ENCODE data around the gene TMEM170B. TPM values are rescaled to one million over a fixed set of nuclear protein-coding genes. Genes with fewer than 3 reads are reported as not detected.
A peak's percentile ranks its signal among the peaks of the same experiment; 100 is the strongest.

Gene TMEM170B
- total RNA-seq, 4 donors from 2014 or later: 7.0 to 11.9 (median 8.8) TPM

- ATAC-seq (ENCODE audit: low FRiP score): no peak
- TF ChIP-seq, protein P1, sequence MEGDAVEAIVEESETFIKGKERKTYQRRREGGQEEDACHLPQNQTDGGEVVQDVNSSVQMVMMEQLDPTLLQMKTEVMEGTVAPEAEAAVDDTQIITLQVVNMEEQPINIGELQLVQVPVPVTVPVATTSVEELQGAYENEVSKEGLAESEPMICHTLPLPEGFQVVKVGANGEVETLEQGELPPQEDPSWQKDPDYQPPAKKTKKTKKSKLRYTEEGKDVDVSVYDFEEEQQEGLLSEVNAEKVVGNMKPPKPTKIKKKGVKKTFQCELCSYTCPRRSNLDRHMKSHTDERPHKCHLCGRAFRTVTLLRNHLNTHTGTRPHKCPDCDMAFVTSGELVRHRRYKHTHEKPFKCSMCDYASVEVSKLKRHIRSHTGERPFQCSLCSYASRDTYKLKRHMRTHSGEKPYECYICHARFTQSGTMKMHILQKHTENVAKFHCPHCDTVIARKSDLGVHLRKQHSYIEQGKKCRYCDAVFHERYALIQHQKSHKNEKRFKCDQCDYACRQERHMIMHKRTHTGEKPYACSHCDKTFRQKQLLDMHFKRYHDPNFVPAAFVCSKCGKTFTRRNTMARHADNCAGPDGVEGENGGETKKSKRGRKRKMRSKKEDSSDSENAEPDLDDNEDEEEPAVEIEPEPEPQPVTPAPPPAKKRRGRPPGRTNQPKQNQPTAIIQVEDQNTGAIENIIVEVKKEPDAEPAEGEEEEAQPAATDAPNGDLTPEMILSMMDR (IDR thresholded peaks at IDR 0.05): no peak
- no peak for DNase-seq (ENCODE audit: low spot score)
Measured at GRCh38 chr6:11596640-11597237, 59.2 kb downstream of the TMEM170B start.

DNA sequence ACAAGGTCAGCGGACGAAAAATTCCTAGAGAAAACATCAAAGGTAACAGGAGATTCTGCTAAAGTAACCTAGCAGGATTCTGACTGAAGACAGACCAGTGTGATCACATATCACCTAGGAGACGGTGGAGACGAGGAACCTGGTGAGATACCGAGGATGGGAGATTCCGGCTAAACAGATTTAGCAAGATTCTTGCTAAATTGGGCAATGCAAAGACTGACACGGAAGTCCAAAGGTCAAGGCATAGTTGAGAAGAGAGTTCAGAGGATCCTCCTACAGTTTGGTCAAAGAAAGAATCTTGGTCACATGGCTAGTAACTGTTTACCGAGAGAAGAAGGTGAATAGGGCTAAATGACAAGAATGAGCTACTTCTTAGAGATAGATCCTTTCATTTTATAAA is 61.1 kb downstream of the TMEM170B start:
- TF ChIP-seq, protein P1 (IDR thresholded peaks at IDR 0.05): no peak
- DNase-seq (ENCODE audit: low spot score): no peak
- ATAC-seq (ENCODE audit: low FRiP score): peak; percentile 89

DNA sequence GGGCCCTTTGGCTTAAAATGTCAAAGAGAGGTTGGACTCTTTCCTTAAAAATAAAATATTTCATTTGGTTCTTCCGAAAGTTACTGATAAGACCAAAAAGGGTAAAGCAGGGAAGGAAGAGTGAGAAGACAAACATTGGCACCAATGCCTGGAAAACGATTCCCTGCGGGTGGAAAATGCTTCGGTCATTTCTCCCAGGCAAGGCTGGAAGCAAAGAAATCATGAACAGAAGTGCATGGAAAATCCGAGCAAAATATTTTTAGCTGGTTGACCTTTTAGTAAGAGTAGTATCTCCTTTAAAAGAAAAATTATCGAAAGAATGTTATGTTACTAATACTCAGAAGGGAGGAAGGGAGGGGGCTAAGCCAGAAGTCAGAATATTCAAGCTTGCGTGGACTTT is 62.7 kb downstream of the TMEM170B start:
- DNase-seq (ENCODE audit: low spot score): no peak
- no peak for ATAC-seq (ENCODE audit: low FRiP score)
- TF ChIP-seq, protein P1 (IDR thresholded peaks at IDR 0.05): no peak

DNA sequence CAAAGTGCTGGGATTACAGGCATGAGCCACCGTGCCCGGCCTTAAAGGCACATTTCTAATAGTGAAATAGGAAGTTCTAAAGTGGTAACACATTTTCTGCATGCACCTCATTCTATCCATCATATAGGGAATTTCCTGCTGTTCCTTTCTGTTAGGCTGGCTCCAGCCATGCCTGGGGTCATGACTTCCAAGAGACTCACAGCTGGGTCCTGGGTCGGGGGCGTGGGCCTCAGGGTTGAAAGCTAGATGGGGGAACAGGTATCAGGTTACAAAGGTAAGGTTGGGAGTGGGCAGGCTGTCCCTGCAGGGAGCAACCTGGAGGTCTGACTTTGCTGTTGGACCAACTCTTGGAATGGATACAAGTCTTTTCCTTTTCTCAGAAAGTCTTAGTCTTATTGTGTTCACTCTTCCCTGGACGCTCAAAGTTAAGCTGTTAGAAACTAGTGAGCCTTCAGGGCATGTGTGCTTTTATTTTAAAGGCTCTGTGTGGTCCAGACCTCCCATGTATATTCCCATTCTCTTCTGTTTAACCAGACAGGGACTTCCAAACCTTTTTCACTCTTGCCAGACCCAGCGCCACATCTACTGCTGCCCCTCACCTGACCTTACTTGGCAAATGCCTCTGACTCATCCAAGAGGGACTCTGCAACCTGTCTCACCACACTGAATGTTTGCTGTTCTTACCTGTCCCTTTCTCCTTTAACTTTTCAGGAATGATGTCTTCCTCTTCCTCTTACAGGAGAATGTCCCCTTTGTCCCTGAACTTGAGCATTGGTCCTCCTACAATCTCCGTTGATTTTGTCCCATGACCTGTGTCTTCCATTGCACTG is 64.4 kb downstream of the TMEM170B start:
- no peak for DNase-seq (ENCODE audit: low spot score)
- ATAC-seq (ENCODE audit: low FRiP score): no peak
- TF ChIP-seq, protein P1 (IDR thresholded peaks at IDR 0.05): no peak

- DNase-seq (ENCODE audit: low spot score) (no peak), ATAC-seq (ENCODE audit: low FRiP score) (no peak)
- TF ChIP-seq, protein P1 (IDR thresholded peaks at IDR 0.05): no peak
Measured at GRCh38 chr6:11604215-11604614, 66.7 kb downstream of the TMEM170B start.

GRCh38 chr6:11604836-11605506 is 67.4 kb downstream of the TMEM170B start:
- TF ChIP-seq, protein P1 (IDR thresholded peaks at IDR 0.05): no peak
- DNase-seq (ENCODE audit: low spot score): no peak
- ATAC-seq (ENCODE audit: low FRiP score): no peak
